ENCODE results near the gene VRK3.

Gene VRK3

GRCh38 chr19:50030937-50031336 is 5.8 kb upstream of the VRK3 start:
- no peak for TF ChIP-seq CTCF (IDR thresholded peaks at IDR 0.05; ENCODE audit: insufficient read depth, missing control alignments)
- DNase-seq (ENCODE audit: insufficient read length, low spot score), result no peak
- no peak for FAIRE-seq

GRCh38 chr19:50030225-50030624 is 5.1 kb upstream of the VRK3 start:
- FAIRE-seq (no peak), DNase-seq (ENCODE audit: insufficient read length, low spot score) (no peak)
- TF ChIP-seq CTCF (IDR thresholded peaks at IDR 0.05; ENCODE audit: insufficient read depth, missing control alignments), result no peak

- DNase-seq (ENCODE audit: insufficient read length, low spot score), result no peak
- TF ChIP-seq CTCF (IDR thresholded peaks at IDR 0.05; ENCODE audit: insufficient read depth, missing control alignments), result no peak
- FAIRE-seq, result no peak
Observed at GRCh38 chr19:50026550-50026906, 1.4 kb upstream of the VRK3 start.

GRCh38 chr19:50025794-50026549 is 800 bp upstream of the VRK3 start, which contains the start of gene ZNF473:
Gene ZNF473 (plus strand): TSS chr19:50026005. CDS start chr19:50031083, 5,078 bp downstream.
- DNase-seq (ENCODE audit: insufficient read length, low spot score) (peak; percentile 74), FAIRE-seq (no peak)
- no peak for TF ChIP-seq CTCF (IDR thresholded peaks at IDR 0.05; ENCODE audit: insufficient read depth, missing control alignments)

- DNase-seq (ENCODE audit: insufficient read length, low spot score) (no peak), FAIRE-seq (no peak)
- TF ChIP-seq CTCF (IDR thresholded peaks at IDR 0.05; ENCODE audit: insufficient read depth, missing control alignments), result no peak
Observed at GRCh38 chr19:50024719-50025021, 502 bp downstream of the VRK3 start.

- FAIRE-seq (no peak), DNase-seq (ENCODE audit: insufficient read length, low spot score) (no peak)
- no peak for TF ChIP-seq CTCF (IDR thresholded peaks at IDR 0.05; ENCODE audit: insufficient read depth, missing control alignments)
Observed at GRCh38 chr19:50022823-50023222, 2.3 kb downstream of the VRK3 start.

GRCh38 chr19:50020481-50020880 is 4.7 kb downstream of the VRK3 start:
- no peak for FAIRE-seq
- no peak for DNase-seq (ENCODE audit: insufficient read length, low spot score)
- TF ChIP-seq CTCF (IDR thresholded peaks at IDR 0.05; ENCODE audit: insufficient read depth, missing control alignments), result no peak
